ENCODE results near the gene SERGEF.

SERGEF gene

DNA sequence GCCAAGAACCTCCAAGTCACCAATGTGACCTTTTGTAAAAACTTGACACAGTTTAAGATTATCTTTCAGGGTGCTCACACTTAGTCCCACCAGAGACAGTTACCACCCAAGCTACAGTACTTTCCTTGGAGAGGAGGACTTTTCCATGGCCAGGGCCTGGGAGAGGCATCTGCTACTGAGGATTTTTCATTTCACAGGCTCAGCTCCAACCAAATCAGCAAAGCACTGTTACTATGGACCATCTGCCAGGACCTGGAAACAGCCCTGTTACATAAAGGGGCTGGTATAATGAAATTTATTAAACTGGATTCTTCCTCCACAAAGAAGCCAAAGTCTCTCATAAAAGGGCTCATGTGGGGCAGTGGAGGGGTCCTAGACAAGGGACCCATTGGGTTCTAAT is 38.6 kb downstream of the SERGEF start:
- Histone ChIP-seq H3K27me3 (ENCODE audit: control insufficient read depth, insufficient read depth, low read length) (no peaks in the 10 kb centered on the region), H3K4me1 (ENCODE audit: control insufficient read depth, insufficient read depth, low read length) (peaks cover 6% of the 10 kb centered on the region), H3K9me3 (ENCODE audit: control insufficient read depth, insufficient read depth, low read length) (no peaks in the 10 kb centered on the region), H3K36me3 (ENCODE audit: control insufficient read depth, insufficient read depth, low read length) (no peaks in the 10 kb centered on the region), H3K4me3 (ENCODE audit: low read depth, low read length) (no peak overlapping the region), H3K9ac (ENCODE audit: low read depth, low read length) (no peak overlapping the region)

DNA sequence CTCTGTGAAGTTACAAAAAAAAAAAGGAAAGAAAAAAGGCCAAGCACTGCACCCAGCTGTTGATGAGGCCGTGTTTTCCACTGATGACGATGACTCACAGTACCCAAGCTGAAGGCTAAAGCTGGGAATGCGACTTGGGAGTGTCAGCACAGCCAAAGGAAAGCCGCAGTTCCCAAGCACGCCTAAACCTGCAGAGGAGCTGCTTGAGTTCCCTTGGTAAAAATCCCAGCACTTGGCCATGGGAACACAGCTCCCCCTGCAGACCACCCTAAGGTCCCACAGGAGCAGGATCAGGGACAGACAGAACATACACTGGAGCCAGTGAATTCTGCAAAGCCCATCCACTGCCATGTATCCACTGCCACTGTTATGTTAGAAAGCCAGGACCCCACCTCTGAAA is 39.9 kb downstream of the SERGEF start:
- Histone ChIP-seq H3K9ac (ENCODE audit: low read depth, low read length) (no peak overlapping the region), H3K9me3 (ENCODE audit: control insufficient read depth, insufficient read depth, low read length) (no peaks in the 10 kb centered on the region), H3K4me1 (ENCODE audit: control insufficient read depth, insufficient read depth, low read length) (peaks cover 4% of the 10 kb centered on the region), H3K36me3 (ENCODE audit: control insufficient read depth, insufficient read depth, low read length) (no peaks in the 10 kb centered on the region), H3K4me3 (ENCODE audit: low read depth, low read length) (no peak overlapping the region), H3K27me3 (ENCODE audit: control insufficient read depth, insufficient read depth, low read length) (no peaks in the 10 kb centered on the region)

DNA sequence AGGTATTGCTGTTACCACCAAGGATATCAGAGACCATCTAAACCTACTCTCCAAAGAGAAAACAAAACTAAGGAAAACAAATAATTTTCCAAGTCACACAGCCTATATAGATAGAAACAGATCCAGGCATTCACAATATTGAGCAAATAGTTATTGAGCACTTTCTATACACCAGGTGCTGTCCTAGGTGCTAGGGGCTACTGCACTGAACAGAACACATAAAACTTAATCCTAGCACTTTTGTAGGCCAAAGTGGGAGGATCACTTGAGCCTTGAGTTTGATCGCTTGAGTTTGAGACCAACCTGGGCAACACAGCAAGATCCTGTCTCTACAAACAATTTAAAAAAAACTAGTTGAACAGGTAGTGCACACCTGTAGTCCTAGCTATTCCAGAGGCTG is 44.6 kb downstream of the SERGEF start:
- no peaks in the 10 kb centered on the region for H3K9me3 ChIP-seq (ENCODE audit: control insufficient read depth, insufficient read depth, low read length)
- H3K9ac ChIP-seq (ENCODE audit: low read depth, low read length) = no peak overlapping the region
- H3K36me3 ChIP-seq (ENCODE audit: control insufficient read depth, insufficient read depth, low read length) = no peaks in the 10 kb centered on the region
- no peak overlapping the region for H3K4me3 ChIP-seq (ENCODE audit: low read depth, low read length)
- peaks cover 4% of the 10 kb centered on the region for H3K4me1 ChIP-seq (ENCODE audit: control insufficient read depth, insufficient read depth, low read length)
- H3K27me3 ChIP-seq (ENCODE audit: control insufficient read depth, insufficient read depth, low read length) = no peaks in the 10 kb centered on the region

DNA sequence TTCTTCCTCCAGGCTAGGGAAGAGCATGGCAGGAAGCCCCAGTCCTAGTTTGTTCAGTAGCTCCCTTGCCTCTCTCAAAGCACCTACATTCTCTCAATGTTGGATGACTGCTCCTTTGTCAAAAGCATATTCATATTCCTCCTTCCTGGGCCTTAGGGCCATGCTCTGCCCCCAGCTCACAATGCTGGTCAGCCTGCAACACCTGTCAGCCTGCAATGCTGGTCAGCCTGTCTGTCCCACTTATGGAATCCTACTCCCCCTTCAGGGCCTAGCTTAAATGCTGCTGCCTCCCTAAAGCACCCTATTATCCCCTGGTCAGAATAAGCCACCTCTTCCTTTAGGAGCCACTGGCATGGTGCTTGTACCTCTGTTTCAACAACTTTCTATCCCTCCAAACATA is 45.2 kb downstream of the SERGEF start:
- Histone ChIP-seq H3K9me3 (ENCODE audit: control insufficient read depth, insufficient read depth, low read length) (no peaks in the 10 kb centered on the region), H3K9ac (ENCODE audit: low read depth, low read length) (no peak overlapping the region), H3K4me3 (ENCODE audit: low read depth, low read length) (no peak overlapping the region), H3K27me3 (ENCODE audit: control insufficient read depth, insufficient read depth, low read length) (no peaks in the 10 kb centered on the region), H3K36me3 (ENCODE audit: control insufficient read depth, insufficient read depth, low read length) (no peaks in the 10 kb centered on the region), H3K4me1 (ENCODE audit: control insufficient read depth, insufficient read depth, low read length) (peaks cover 2% of the 10 kb centered on the region)

DNA sequence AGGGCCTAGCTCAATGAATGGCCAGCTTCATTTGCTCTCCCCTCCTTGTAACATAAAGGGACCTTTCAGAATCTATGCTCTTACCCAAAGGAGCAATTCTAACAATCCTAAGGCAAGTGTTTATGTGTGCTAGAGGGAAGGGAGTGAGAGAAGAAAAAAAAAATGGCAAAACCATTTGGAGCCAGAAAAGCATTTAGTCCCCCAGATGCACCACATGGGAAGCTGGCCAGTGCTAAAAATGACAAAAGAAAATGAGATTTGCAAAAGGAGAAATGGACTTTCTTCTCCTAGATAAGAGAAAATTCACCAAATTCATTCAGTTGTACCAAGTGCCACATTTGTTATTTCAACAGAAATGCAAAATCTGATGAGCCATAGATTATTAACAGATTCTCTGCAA is 52.8 kb downstream of the SERGEF start:
- Histone ChIP-seq H3K9me3 (ENCODE audit: control insufficient read depth, insufficient read depth, low read length) (no peaks in the 10 kb centered on the region), H3K4me3 (ENCODE audit: low read depth, low read length) (no peak overlapping the region), H3K4me1 (ENCODE audit: control insufficient read depth, insufficient read depth, low read length) (no peaks in the 10 kb centered on the region), H3K36me3 (ENCODE audit: control insufficient read depth, insufficient read depth, low read length) (no peaks in the 10 kb centered on the region), H3K27me3 (ENCODE audit: control insufficient read depth, insufficient read depth, low read length) (no peaks in the 10 kb centered on the region), H3K9ac (ENCODE audit: low read depth, low read length) (no peak overlapping the region)

DNA sequence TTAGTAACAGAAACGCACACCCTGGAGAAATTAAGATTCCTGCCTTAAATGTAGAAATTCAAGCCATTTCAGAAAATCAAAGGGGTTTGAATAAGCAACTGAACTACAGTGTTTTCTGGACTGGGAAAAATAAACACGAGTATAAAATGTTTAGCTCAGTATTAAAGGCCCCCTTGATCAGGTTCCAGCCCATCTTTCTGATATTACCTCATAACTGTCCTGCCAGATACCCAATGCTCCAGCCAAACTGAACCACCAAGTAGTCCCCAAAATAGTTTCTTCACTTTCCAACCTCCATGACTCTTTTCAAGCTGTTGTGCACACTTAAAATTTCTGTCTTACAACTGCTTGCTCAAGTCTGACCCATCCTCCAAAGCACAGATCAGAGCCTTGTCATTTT is 54.4 kb downstream of the SERGEF start:
- H3K27me3 ChIP-seq (ENCODE audit: control insufficient read depth, insufficient read depth, low read length) = no peaks in the 10 kb centered on the region

DNA sequence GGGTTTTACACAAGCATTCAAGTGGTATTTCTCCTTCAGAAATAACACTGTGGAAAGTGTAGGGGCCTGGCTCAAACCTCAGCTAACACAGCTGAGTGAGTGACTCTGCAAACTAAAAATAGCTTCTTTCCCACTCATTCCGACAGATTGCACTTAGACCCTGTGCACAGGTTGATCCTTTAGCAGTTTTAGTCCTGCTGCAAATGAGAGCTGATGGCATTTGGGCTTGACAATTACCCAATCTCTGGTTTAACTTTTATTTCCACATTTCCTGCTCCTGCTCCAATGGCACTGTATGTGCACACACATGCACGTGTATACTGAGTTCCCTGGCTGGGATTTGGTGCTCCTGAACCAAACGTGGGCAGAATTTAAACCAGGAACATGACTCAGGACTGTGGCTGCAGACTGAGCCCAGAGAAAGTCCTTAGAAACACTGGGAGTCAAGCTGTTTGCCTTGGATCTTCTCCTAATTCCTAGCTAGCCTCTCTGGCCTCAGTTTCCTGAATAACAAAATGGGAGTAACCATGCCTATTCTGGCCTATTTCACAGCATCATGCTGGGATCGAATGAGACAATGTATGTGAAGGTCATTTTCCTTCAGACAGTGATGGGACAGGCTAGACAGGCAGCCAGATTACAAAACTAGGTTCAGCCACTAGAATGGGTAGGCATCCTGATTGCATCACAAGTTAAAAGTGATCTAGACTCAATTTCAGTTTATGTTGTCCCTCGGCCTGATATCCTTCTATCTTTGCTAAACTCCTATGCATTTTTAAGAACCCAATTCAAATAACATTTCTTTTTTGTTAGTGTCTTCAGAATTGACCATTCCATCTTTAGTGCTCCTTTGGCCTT is 58.2 kb downstream of the SERGEF start:
- Histone ChIP-seq H3K4me3 (ENCODE audit: low read depth, low read length) (no peak overlapping the region), H3K9me3 (ENCODE audit: control insufficient read depth, insufficient read depth, low read length) (no peaks in the 10 kb centered on the region), H3K27me3 (ENCODE audit: control insufficient read depth, insufficient read depth, low read length) (no peaks in the 10 kb centered on the region), H3K36me3 (ENCODE audit: control insufficient read depth, insufficient read depth, low read length) (no peaks in the 10 kb centered on the region), H3K9ac (ENCODE audit: low read depth, low read length) (no peak overlapping the region), H3K4me1 (ENCODE audit: control insufficient read depth, insufficient read depth, low read length) (no peaks in the 10 kb centered on the region)

More for the DNA sequence above, 54.4 kb downstream of the SERGEF start:
- H3K4me3 ChIP-seq (ENCODE audit: low read depth, low read length) = no peak overlapping the region
- no peaks in the 10 kb centered on the region for H3K36me3 ChIP-seq (ENCODE audit: control insufficient read depth, insufficient read depth, low read length)
- H3K9ac ChIP-seq (ENCODE audit: low read depth, low read length) = no peak overlapping the region
- no peaks in the 10 kb centered on the region for H3K9me3 ChIP-seq (ENCODE audit: control insufficient read depth, insufficient read depth, low read length)
- no peaks in the 10 kb centered on the region for H3K4me1 ChIP-seq (ENCODE audit: control insufficient read depth, insufficient read depth, low read length)

DNA sequence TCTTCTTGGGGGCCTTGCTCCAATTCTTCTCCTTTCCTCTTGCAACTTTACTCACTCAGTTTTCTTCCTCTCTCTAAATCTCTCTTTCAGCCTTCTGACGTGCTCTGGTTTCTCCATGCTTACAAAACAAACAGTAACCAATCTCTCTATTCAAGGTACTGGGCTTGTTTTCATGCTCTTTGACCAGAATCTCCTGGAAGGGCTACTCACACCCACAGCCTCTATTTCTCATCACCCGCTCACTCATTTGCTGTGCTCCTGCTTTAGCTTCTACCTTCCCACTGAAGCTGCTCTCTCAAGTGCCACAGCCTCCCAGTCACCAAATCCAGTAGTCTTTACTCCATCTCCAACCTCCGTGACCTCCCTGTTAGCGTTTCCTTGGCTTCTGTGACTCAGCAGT is 60.4 kb downstream of the SERGEF start:
- no peak overlapping the region for H3K9ac ChIP-seq (ENCODE audit: low read depth, low read length)
- no peaks in the 10 kb centered on the region for H3K4me1 ChIP-seq (ENCODE audit: control insufficient read depth, insufficient read depth, low read length)
- no peaks in the 10 kb centered on the region for H3K27me3 ChIP-seq (ENCODE audit: control insufficient read depth, insufficient read depth, low read length)
- H3K4me3 ChIP-seq (ENCODE audit: low read depth, low read length) = no peak overlapping the region
- H3K9me3 ChIP-seq (ENCODE audit: control insufficient read depth, insufficient read depth, low read length) = no peaks in the 10 kb centered on the region
- no peaks in the 10 kb centered on the region for H3K36me3 ChIP-seq (ENCODE audit: control insufficient read depth, insufficient read depth, low read length)

DNA sequence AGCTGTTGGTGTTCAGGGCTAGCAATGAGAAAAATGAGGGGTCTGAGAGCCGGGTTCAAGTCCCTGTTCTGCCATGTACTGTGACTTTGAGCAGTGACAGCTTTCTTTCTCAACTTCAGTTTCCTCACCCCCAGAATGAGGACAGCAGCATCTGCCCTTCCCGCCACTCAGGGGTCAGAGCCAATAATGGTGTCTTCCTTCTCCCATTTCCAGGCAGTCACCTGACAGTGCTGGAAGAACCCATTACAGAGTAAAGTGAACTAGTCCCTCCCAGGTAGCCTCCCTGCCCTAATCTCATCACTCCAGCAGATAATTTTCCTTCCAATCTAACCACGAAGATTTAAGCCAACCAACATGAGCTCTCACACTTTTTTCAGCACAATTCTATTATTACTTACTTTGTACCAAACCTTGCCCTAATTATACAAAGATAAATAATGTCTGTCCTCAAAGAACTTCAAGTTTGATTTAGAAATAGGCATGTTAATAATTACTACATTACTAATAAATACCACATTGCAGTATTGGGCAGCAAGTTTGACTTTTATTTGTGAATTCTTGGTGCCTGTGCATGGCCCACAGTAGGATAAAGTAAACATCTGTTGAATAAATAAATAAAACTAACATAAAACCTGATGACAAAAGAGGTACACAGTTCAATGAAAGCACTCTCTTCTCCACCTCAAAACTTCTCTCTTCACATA is 61.0 kb downstream of the SERGEF start:
- no peak overlapping the region for H3K9ac ChIP-seq (ENCODE audit: low read depth, low read length)
- no peak overlapping the region for H3K4me3 ChIP-seq (ENCODE audit: low read depth, low read length)
- no peaks in the 10 kb centered on the region for H3K4me1 ChIP-seq (ENCODE audit: control insufficient read depth, insufficient read depth, low read length)
- no peaks in the 10 kb centered on the region for H3K36me3 ChIP-seq (ENCODE audit: control insufficient read depth, insufficient read depth, low read length)
- H3K9me3 ChIP-seq (ENCODE audit: control insufficient read depth, insufficient read depth, low read length) = no peaks in the 10 kb centered on the region
- H3K27me3 ChIP-seq (ENCODE audit: control insufficient read depth, insufficient read depth, low read length) = no peaks in the 10 kb centered on the region

DNA sequence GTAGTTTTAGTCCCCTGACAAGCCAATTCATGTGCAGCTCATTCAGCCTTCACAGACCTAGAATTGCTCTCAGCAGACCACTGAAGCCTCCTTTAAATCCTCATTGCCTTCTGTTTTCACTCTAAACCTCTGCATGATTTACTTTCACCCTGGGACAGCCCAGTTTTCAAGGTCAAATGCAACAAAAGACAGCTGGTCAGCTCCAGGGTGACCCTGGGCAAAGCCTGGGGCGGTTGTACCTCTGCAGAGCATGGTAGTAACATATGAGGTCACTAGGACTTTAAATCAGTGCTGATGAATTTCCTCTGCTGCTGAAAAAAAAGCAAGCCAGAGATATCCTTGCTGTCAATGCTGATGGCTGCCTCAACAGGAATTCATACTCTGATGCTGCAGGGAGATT is 62.2 kb downstream of the SERGEF start:
- Histone ChIP-seq H3K4me1 (ENCODE audit: control insufficient read depth, insufficient read depth, low read length) (no peaks in the 10 kb centered on the region), H3K9me3 (ENCODE audit: control insufficient read depth, insufficient read depth, low read length) (no peaks in the 10 kb centered on the region), H3K9ac (ENCODE audit: low read depth, low read length) (no peak overlapping the region), H3K27me3 (ENCODE audit: control insufficient read depth, insufficient read depth, low read length) (no peaks in the 10 kb centered on the region), H3K36me3 (ENCODE audit: control insufficient read depth, insufficient read depth, low read length) (no peaks in the 10 kb centered on the region), H3K4me3 (ENCODE audit: low read depth, low read length) (no peak overlapping the region)

DNA sequence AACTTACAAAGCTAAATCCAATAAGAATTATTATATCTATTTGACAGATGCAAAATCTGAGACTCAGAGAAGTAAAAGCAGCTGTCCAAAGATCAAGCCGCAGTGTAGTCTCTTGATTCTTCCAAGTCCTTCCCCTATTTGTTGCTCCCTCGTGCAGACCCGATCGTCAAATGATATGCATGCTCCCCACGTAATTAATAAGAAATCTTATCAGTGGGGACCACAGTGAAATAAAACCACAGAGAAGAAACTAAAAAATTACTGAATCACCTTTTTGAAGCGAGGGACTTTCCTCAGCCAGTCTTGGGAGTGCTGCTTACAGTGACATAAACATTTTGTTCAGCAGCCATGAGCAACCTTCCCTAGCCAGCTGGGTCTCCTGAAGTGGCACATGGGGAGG is 64.6 kb downstream of the SERGEF start:
- H3K4me3 ChIP-seq (ENCODE audit: low read depth, low read length) = no peak overlapping the region
- no peaks in the 10 kb centered on the region for H3K36me3 ChIP-seq (ENCODE audit: control insufficient read depth, insufficient read depth, low read length)
- no peaks in the 10 kb centered on the region for H3K4me1 ChIP-seq (ENCODE audit: control insufficient read depth, insufficient read depth, low read length)
- H3K9ac ChIP-seq (ENCODE audit: low read depth, low read length) = no peak overlapping the region
- H3K27me3 ChIP-seq (ENCODE audit: control insufficient read depth, insufficient read depth, low read length) = no peaks in the 10 kb centered on the region
- H3K9me3 ChIP-seq (ENCODE audit: control insufficient read depth, insufficient read depth, low read length) = no peaks in the 10 kb centered on the region

DNA sequence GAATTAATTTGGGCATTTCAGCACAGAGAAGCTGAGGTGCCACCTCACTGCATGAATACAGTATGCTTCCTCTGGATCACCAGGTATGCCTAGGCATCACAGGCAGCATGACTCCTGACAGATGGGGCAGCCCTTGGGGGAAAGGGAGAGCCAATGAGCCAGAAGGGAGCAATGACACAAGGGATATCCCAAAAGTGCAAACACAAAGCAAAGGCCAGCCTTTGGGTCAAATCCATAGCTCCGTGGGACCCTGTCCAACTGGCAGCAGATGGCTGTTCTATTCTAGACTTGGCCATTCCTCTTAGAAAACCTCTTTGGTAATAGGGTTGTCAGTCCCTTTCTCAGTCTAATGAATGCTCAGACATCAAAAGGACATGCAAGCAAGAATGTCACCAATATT is 73.3 kb downstream of the SERGEF start:
- no peaks in the 10 kb centered on the region for H3K36me3 ChIP-seq (ENCODE audit: control insufficient read depth, insufficient read depth, low read length)
- H3K27me3 ChIP-seq (ENCODE audit: control insufficient read depth, insufficient read depth, low read length) = no peaks in the 10 kb centered on the region
- no peaks in the 10 kb centered on the region for H3K4me1 ChIP-seq (ENCODE audit: control insufficient read depth, insufficient read depth, low read length)
- no peak overlapping the region for H3K4me3 ChIP-seq (ENCODE audit: low read depth, low read length)
- H3K9ac ChIP-seq (ENCODE audit: low read depth, low read length) = no peak overlapping the region
- H3K9me3 ChIP-seq (ENCODE audit: control insufficient read depth, insufficient read depth, low read length) = no peaks in the 10 kb centered on the region

Measured in iPS-15b (cell line).